A673 (cell line): ENCODE results near the gene MBTPS1.

Experiments used
- EZH2 ChIP-seq: fragments of 200-600 bp; sonication (generic); IDR thresholded peaks from 2 replicates; pipeline ENCODE4 v1.6.1; 2017; ENCODE audit warnings: borderline replicate concordance, low read depth, mild to moderate bottlenecking, mixed read lengths, antibody characterized with exemption, low read length; ENCODE audit not compliant: poor library complexity, severe bottlenecking
- TF ChIP-seq, protein P1 (sequence below): fragments of 300-800, 200-600 bp; sonication (generic); conservative IDR thresholded peaks from 2 replicates; pipeline ENCODE4 v1.5.1; 2017; ENCODE audit warnings: low read depth, mild to moderate bottlenecking, antibody characterized with exemption, low read length, moderate library complexity, mixed read lengths

DNA sequence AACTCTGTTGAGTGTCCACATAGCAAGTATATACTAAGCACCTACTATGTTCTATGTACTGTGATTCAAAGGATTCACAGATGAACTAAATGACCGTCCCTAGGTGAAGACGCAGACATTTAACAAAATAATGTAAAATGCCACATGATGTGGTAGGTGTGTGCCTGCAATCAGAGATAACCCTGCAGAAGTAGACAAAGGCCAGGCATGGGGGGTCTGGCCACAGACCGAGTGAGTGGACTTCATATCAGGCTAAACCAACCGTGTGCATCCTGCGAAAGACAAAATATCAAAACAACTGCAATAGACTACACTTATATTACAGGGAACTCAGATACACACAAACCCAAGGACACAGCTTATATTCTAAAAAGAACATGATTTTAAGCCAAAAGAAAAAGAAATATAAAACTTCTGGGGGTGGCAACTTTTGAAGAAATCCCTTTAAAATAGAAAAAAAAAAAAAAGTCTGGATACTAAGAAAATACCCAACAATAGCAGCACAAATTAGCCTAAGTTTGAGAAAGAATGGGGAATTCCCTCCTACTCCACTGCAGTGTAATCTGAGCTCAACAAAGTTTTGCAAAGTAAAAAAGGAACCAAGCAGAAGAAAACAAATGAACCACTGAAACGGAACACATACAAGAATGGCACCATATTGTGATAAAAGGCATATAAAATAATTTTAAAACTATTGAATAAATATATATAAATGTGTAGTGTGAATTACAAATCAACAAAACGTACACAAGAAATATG, 16.0 kb upstream of the MBTPS1 start:
- TF ChIP-seq, protein P1, sequence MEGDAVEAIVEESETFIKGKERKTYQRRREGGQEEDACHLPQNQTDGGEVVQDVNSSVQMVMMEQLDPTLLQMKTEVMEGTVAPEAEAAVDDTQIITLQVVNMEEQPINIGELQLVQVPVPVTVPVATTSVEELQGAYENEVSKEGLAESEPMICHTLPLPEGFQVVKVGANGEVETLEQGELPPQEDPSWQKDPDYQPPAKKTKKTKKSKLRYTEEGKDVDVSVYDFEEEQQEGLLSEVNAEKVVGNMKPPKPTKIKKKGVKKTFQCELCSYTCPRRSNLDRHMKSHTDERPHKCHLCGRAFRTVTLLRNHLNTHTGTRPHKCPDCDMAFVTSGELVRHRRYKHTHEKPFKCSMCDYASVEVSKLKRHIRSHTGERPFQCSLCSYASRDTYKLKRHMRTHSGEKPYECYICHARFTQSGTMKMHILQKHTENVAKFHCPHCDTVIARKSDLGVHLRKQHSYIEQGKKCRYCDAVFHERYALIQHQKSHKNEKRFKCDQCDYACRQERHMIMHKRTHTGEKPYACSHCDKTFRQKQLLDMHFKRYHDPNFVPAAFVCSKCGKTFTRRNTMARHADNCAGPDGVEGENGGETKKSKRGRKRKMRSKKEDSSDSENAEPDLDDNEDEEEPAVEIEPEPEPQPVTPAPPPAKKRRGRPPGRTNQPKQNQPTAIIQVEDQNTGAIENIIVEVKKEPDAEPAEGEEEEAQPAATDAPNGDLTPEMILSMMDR, result no peak
- no peak for TF ChIP-seq EZH2
